HepG2 (cell line): ENCODE measurements around the gene SCAPER. TPM values are rescaled to one million over a fixed set of nuclear protein-coding genes. Genes with fewer than 3 reads are reported as not detected.

ENCODE experiments used
- ATAC-seq: fragments of 200-7000 bp; cut with Tn5 transposase; 3 replicates; pipeline ENCODE4 v1.9.1; 2020; ENCODE audit warnings: mild to moderate bottlenecking, moderate library complexity
- BruUV-seq: library from RNA; stranded (reverse); fragments of 400-500 nt; replicated peaks from 2 replicates; lab custom pipeline; 2021; lab: Mats Ljungman, UMichigan
- CTCF ChIA-PET: fragments of 300-600 bp; formaldehyde crosslinking; extraction: SDS; loops from one replicate; lab custom pipeline; 2021; ENCODE audit warnings: low total read pairs, inconsistent platforms, low intra/inter-chr PET ratio; lab: Yijun Ruan, JAX
- POLR2A ChIA-PET: fragments of 350-600 bp; sonication (Branson Sonifier 250); formaldehyde crosslinking; loops from one replicate; lab custom pipeline; 2020; ENCODE audit warnings: antibody characterized with exemption, inconsistent platforms; lab: Yijun Ruan, JAX
- DNase-seq: peaks from one replicate; pipeline ENCODE4 v3.0.0-alpha.2; 2015; ENCODE audit warnings: low spot score
- FAIRE-seq: peaks from 3 replicates; lab custom pipeline; 2011; peaks lifted over from hg19 to GRCh38; lab: Jason Lieb, UNC
- H2AFZ ChIP-seq: one replicate; pipeline ENCODE4 v1.6.1; 2011; ENCODE audit warnings: low read length, inconsistent platforms
- H3K27ac ChIP-seq: fragments of 300-600 bp; 3 replicates; pipeline ENCODE4 v1.8.0; 2011; ENCODE audit warnings: mixed run types, mild to moderate bottlenecking, mixed read lengths, low read length, inconsistent platforms; ENCODE audit not compliant: insufficient read depth; ENCODE audit errors: extremely low read length
- H3K27me3 ChIP-seq, 2 experiments: fragments of 200-600 bp in 1 of 2; 2 replicates in 1 of 2; 3 replicates in 1 of 2; pipeline versions ENCODE4 v1.6.0 to v1.8.0; 2011; ENCODE audit warnings: low read length in 2 of 2, mild to moderate bottlenecking in 2 of 2, moderate library complexity in 2 of 2, inconsistent platforms in 1 of 2; ENCODE audit not compliant: insufficient read depth in 2 of 2, control insufficient read depth in 1 of 2
- H3K36me3 ChIP-seq, 2 experiments: fragments of 200-600 bp in 1 of 2; replicated peaks in 1 of 2; 2 replicates in 1 of 2; 3 replicates in 1 of 2; pipeline versions ENCODE4 v1.5.1 to v1.8.0; 2011; ENCODE audit warnings: low read length in 2 of 2, inconsistent platforms in 1 of 2; ENCODE audit not compliant: insufficient read depth in 2 of 2, control insufficient read depth in 1 of 2
- H3K4me1 ChIP-seq: 2 replicates; pipeline ENCODE4 v1.5.1; 2012; ENCODE audit warnings: low read length, inconsistent platforms; ENCODE audit not compliant: insufficient read depth
- H3K4me2 ChIP-seq: 2 replicates; pipeline ENCODE4 v1.6.0; 2011; ENCODE audit warnings: low read depth, low read length, inconsistent platforms
- H3K4me3 ChIP-seq, 3 experiments: fragments of 200-600 bp in 1 of 3; sonication (generic), shearing (Covaris generic) in 1 of 3; replicated peaks in 1 of 3; 2 replicates each; pipeline ENCODE4 v1.5.1; 2011 to 2016; ENCODE audit warnings: low read length in 3 of 3, inconsistent platforms in 2 of 3, low read depth in 2 of 3, mild to moderate bottlenecking in 2 of 3, control low read depth in 1 of 3, mixed read lengths in 1 of 3; ENCODE audit not compliant: insufficient read depth in 1 of 3
- H3K79me2 ChIP-seq: one replicate; pipeline ENCODE4 v1.6.1; 2011; ENCODE audit warnings: low read length, inconsistent platforms; ENCODE audit not compliant: insufficient read depth
- H3K9ac ChIP-seq: 2 replicates; pipeline ENCODE4 v1.6.0; 2011; ENCODE audit warnings: mild to moderate bottlenecking, low read depth, low read length, inconsistent platforms; ENCODE audit not compliant: insufficient read depth
- H3K9me3 ChIP-seq: 2 replicates; pipeline ENCODE4 v1.5.1; 2012; ENCODE audit warnings: mild to moderate bottlenecking, low read length
- H4K20me1 ChIP-seq: 2 replicates; pipeline ENCODE4 v1.6.0; 2011; ENCODE audit warnings: inconsistent platforms, mild to moderate bottlenecking, low read length, moderate library complexity; ENCODE audit not compliant: insufficient read depth
- CEBPB ChIP-seq: IDR thresholded peaks from 2 replicates; pipeline ENCODE4 v1.6.1; 2011; ENCODE audit warnings: low read depth, low read length, improper control_type of control experiment, borderline replicate concordance
- ERF ChIP-seq: IDR thresholded peaks from 2 replicates; pipeline ENCODE4 v1.6.1; 2018; ENCODE audit warnings: missing biosample characterization, missing genetic modification reagents
- HNRNPL ChIP-seq: fragments of 200-400 bp; formaldehyde crosslinking; IDR thresholded peaks from 2 replicates; pipeline ENCODE4 v1.6.1; 2017; ENCODE audit warnings: mild to moderate bottlenecking, low read depth, low read length
- KLF15 ChIP-seq: sonication (generic); formaldehyde crosslinking; IDR thresholded peaks from 2 replicates; pipeline ENCODE4 v1.8.1; 2023; ENCODE audit warnings: borderline replicate concordance, mild to moderate bottlenecking, inconsistent platforms, missing genetic modification reagents, mixed read lengths
- MAF1 ChIP-seq: sonication (generic); formaldehyde crosslinking; IDR thresholded peaks from 2 replicates; pipeline ENCODE4 v1.5.0; 2020; ENCODE audit warnings: missing genetic modification reagents, borderline replicate concordance
- STAG1 ChIP-seq: sonication (generic); formaldehyde crosslinking; IDR thresholded peaks from 2 replicates; pipeline ENCODE4 v1.4.0; 2020; ENCODE audit warnings: missing genetic modification reagents
- ZFY ChIP-seq: sonication (generic); formaldehyde crosslinking; IDR thresholded peaks from 2 replicates; pipeline ENCODE4 v1.4.0; 2020; ENCODE audit warnings: missing genetic modification reagents
- ZNF205 ChIP-seq: IDR thresholded peaks from 2 replicates; pipeline ENCODE4 v1.6.1; 2018; ENCODE audit warnings: missing biosample characterization, missing genetic modification reagents
- ZNF432 ChIP-seq: sonication (generic); formaldehyde crosslinking; IDR thresholded peaks from 2 replicates; pipeline ENCODE4 v1.5.0; 2020; ENCODE audit warnings: missing genetic modification reagents, mild to moderate bottlenecking, borderline replicate concordance
- ZNF577 ChIP-seq: sonication (generic); formaldehyde crosslinking; IDR thresholded peaks from 2 replicates; pipeline ENCODE4 v1.4.0; 2020; ENCODE audit warnings: mild to moderate bottlenecking, low read depth, missing genetic modification reagents, borderline replicate concordance
- ZNF605 ChIP-seq: sonication (generic); formaldehyde crosslinking; IDR thresholded peaks from 2 replicates; pipeline ENCODE4 v1.8.0; 2022; ENCODE audit warnings: mild to moderate bottlenecking, missing genetic modification reagents
- ZNF607 ChIP-seq: sonication (generic); formaldehyde crosslinking; IDR thresholded peaks from 2 replicates; pipeline ENCODE4 v1.5.1; 2020; ENCODE audit warnings: missing genetic modification reagents, mild to moderate bottlenecking, borderline replicate concordance
- ZNF652 ChIP-seq: IDR thresholded peaks from 2 replicates; pipeline ENCODE4 v1.6.1; 2016; ENCODE audit warnings: low read depth, borderline replicate concordance
- ZNF883 ChIP-seq: sonication (generic); formaldehyde crosslinking; IDR thresholded peaks from 2 replicates; pipeline ENCODE4 v1.5.1; 2020; ENCODE audit warnings: mild to moderate bottlenecking, missing genetic modification reagents; ENCODE audit errors: not compliant biosample characterization
- WGBS: methylation state at CpG from one replicate; pipeline ENCODE4 v1.1.6; 2017; ENCODE audit warnings: low lambda C conversion rate; 5-methylcytosine and 5-hydroxymethylcytosine counted together
- in situ Hi-C: cut with HindIII; loops from 2 replicates; pipeline ENCODE4 v1.10.0; 2017; ENCODE audit warnings: low pct_unique_long_range_greater_than_20kb; ENCODE audit not compliant: extremely low pct_ligation_motif_present
- intact Hi-C: fragments of 100-400 bp; cut with micrococcal nuclease; formaldehyde crosslinking; loops from one replicate; pipeline ENCODE4 v1.10.0; 2022; ENCODE audit not compliant: unreplicated experiment
- polyA plus RNA-seq, 8 experiments: library from polyadenylated mRNA; depleted of rRNA in 3 of 8; stranded (reverse) in 7 of 8; unstranded in 1 of 8; fragments of >200 nt; fragmentation: Illumina TruSeq in 4 of 8; extraction: Trizol in 4 of 8; gene quantifications; 2 replicates each; pipeline versions ENCODE4 v1.2.1 to v1.2.3, GENCODE V29; 2011 to 2016; ENCODE audit warnings: low read depth in 4 of 8, missing spikeins in 1 of 8, mixed read lengths in 1 of 8; ENCODE audit not compliant: insufficient read depth in 1 of 8
- total RNA-seq, 5 experiments: library from RNA; depleted of rRNA; stranded (reverse); fragments of >200 nt; fragmentation: Illumina TruSeq; extraction: Trizol; gene quantifications; 2 replicates each; pipeline ENCODE4 v1.2.3, GENCODE V29; 2016; ENCODE audit warnings: low read depth in 1 of 5
- TF ChIP-seq, protein P1 (sequence below): IDR thresholded peaks from 2 replicates; pipeline ENCODE4 v1.6.1; 2016; ENCODE audit warnings: low read depth, control low read depth
- TF ChIP-seq, protein P2 (sequence below): sonication (generic); formaldehyde crosslinking; IDR thresholded peaks from 2 replicates; pipeline ENCODE4 v1.8.1; 2023; ENCODE audit warnings: missing genetic modification reagents, mild to moderate bottlenecking, borderline replicate concordance
- TF ChIP-seq, protein P3 (sequence below): sonication (generic); formaldehyde crosslinking; IDR thresholded peaks from 2 replicates; pipeline ENCODE4 v1.4.0; 2020; ENCODE audit warnings: missing genetic modification reagents
- TF ChIP-seq, protein P4 (sequence below): sonication (generic); formaldehyde crosslinking; IDR thresholded peaks from 2 replicates; pipeline ENCODE4 v1.9.0; 2022; ENCODE audit warnings: low read depth, missing genetic modification reagents

The SCAPER gene
- total and polyA plus RNA-seq, 2 of the 13 experiments (the other 11 are each of a cell fraction or from before 2014, with no cell fraction given) = 4.3 to 10.5 TPM

DNA sequence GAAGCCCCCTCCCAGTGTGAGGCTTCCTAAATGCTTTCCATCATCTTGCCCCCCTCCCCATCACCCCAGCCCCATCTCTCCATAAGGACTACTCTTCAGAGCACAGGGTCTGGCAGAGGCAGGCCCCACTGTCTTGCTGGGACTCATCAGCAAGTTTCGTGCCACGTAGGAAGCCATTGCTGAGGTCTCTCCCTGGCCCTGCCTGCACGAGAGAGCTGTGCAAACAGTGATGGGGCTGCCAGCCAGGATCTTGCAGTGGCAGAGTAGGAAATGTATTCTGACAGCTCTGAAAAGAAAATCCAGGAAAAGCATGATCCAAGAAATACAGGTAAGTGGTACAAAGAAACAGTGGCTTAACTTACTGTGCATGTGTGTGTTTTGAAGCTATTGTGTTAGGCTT lies 546.0 kb downstream of the SCAPER start:
- CTCF ChIA-PET = no interaction called here
- Histone ChIP-seq H3K4me1 (no peaks in the 10 kb centered on the region), H3K9me3 (no peaks in the 10 kb centered on the region), H3K27me3 (no peaks in the 10 kb centered on the region), H3K4me2 (no peak overlapping the region), H3K27ac (no peak overlapping the region), H2AFZ (no peak overlapping the region), H3K79me2 (no peaks in the 10 kb centered on the region), H3K9ac (no peak overlapping the region), H3K4me3 (no peak overlapping the region), H3K36me3 (no peaks in the 10 kb centered on the region), H4K20me1 (no peaks in the 10 kb centered on the region)
- intact Hi-C loops = no loop called here
- no peak for ATAC-seq
- no peak for FAIRE-seq
- no peak for DNase-seq
- POLR2A ChIA-PET = no interaction called here
- TF ChIP-seq ZNF205 (CRISPR knock-in tag) (no peak), HNRNPL (no peak), ZNF652 (CRISPR knock-in tag) (no peak), ZNF432 (no peak), ZNF577 (no peak), ZNF607 (no peak), MAF1 (CRISPR knock-in tag) (no peak), ZNF605 (CRISPR knock-in tag) (no peak), ZNF883 (CRISPR knock-in tag) (no peak), KLF15 (no peak), ERF (no peak), ZFY (CRISPR knock-in tag) (no peak), STAG1 (CRISPR knock-in tag) (no peak), CEBPB (no peak)
- TF ChIP-seq, protein P1, sequence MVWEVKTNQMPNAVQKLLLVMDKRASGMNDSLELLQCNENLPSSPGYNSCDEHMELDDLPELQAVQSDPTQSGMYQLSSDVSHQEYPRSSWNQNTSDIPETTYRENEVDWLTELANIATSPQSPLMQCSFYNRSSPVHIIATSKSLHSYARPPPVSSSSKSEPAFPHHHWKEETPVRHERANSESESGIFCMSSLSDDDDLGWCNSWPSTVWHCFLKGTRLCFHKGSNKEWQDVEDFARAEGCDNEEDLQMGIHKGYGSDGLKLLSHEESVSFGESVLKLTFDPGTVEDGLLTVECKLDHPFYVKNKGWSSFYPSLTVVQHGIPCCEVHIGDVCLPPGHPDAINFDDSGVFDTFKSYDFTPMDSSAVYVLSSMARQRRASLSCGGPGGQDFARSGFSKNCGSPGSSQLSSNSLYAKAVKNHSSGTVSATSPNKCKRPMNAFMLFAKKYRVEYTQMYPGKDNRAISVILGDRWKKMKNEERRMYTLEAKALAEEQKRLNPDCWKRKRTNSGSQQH (CRISPR knock-in tag) = no peak
- TF ChIP-seq, protein P2, sequence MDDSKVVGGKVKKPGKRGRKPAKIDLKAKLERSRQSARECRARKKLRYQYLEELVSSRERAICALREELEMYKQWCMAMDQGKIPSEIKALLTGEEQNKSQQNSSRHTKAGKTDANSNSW (CRISPR knock-in tag) = no peak
- TF ChIP-seq, protein P3, sequence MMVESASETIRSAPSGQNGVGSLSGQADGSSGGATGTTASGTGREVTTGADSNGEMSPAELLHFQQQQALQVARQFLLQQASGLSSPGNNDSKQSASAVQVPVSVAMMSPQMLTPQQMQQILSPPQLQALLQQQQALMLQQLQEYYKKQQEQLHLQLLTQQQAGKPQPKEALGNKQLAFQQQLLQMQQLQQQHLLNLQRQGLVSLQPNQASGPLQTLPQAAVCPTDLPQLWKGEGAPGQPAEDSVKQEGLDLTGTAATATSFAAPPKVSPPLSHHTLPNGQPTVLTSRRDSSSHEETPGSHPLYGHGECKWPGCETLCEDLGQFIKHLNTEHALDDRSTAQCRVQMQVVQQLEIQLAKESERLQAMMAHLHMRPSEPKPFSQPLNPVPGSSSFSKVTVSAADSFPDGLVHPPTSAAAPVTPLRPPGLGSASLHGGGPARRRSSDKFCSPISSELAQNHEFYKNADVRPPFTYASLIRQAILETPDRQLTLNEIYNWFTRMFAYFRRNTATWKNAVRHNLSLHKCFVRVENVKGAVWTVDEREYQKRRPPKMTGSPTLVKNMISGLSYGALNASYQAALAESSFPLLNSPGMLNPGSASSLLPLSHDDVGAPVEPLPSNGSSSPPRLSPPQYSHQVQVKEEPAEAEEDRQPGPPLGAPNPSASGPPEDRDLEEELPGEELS = no peak
- TF ChIP-seq, protein P4, sequence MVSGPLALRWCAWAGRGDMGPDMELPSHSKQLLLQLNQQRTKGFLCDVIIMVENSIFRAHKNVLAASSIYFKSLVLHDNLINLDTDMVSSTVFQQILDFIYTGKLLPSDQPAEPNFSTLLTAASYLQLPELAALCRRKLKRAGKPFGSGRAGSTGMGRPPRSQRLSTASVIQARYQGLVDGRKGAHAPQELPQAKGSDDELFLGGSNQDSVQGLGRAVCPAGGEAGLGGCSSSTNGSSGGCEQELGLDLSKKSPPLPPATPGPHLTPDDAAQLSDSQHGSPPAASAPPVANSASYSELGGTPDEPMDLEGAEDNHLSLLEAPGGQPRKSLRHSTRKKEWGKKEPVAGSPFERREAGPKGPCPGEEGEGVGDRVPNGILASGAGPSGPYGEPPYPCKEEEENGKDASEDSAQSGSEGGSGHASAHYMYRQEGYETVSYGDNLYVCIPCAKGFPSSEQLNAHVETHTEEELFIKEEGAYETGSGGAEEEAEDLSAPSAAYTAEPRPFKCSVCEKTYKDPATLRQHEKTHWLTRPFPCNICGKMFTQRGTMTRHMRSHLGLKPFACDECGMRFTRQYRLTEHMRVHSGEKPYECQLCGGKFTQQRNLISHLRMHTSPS (CRISPR knock-in tag) = no peak
- in situ Hi-C loops = no loop called here
- BruUV-seq = no TSS peak
- 100% methylated on average over 3 of the region's 3 CpGs for WGBS
